T-helper 22 cell (primary cell): Measurements from ENCODE around the gene XK.

Experiments
- DNase-seq: peaks from one replicate; pipeline ENCODE4 v3.0.0-alpha.2; 2020; ENCODE audit warnings: low read depth

XK gene

DNA sequence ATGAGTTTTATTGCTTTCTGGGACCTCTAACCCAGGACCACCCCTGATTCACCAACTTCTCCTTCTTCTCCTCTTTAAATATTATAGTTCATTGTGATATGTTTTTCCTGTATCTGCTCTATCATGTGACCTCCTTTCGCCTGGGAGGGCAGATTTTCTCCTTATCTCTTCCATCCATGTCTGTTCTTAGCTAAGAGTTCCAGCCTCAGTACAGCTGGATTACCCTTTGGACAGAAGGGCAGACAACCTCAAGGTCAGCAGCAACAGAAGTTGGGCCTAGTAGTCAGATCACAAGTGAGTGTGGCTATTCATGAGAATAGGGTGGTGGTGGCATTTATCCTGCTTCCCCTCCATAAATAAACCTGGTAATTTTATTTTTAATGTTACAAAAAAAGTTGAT lies 5.7 kb upstream of the XK start:
- no peak for DNase-seq

DNA sequence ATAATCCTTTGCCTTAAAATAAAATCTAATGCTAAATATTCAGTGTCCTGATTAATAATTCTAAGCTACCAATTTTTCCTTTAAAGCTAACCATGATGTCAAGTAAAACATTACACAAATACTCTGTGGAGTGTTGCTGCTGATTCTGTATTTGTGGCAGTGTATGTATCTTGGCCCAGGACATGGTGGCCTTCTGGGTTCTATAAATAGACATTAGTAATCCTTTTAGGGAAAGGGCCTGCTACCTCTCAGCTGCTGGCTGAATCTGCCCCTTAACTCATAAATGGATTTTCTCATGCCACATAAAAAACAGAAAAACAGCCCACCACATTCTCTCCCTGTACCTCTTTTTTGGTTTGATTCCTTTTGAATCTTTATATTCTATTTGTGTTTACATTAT lies 1.2 kb upstream of the XK start:
- DNase-seq = no peak

DNA sequence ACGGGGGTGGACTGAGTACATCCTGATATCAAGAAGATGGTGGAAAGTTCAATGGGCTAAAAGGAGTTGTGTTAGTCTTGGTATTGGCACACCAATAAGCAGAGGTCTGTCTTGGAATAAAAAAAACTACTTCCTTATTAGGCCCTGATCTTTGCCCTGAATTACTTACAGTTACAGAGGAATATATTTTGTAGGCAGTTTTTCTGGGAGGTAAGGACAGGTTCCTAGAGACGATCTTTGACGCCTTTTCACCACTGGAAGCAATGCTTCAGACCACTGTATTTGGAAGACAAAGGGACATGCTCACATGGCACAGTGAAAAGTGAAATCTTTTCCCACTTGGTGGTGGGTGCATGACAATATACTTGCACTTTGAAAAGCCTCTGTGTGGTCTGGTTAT lies 618 bp upstream of the XK start:
- DNase-seq = no peak

DNA sequence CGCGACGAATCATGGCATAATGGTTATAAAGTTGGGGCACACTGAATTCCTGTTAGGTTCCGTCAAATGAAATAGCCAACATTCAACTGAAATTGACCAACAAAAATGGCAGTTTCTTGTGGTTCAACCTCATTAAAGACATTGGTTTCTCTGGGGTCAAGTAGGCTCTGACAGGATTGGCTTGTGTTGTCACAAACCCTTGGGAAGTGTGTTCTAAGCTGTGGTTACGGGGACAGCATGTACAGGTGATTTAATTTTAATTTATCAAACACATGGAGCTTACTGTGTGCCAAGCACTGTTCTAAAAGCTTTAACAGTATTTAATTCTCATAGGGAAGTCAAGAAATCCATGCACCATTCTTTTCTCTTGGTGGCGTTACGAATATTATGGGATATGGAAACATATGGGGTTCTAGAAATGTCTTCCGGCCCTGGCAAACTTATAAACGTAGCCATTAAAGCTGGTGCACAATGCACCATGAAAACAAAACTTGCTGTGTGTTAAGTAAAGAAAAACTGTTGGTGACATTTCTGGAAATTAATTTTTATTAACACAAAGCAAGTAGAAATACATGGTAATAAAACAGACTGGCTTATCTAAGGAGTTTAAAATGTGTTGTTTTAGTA lies 891 bp downstream of the XK start:
- no peak for DNase-seq

DNA sequence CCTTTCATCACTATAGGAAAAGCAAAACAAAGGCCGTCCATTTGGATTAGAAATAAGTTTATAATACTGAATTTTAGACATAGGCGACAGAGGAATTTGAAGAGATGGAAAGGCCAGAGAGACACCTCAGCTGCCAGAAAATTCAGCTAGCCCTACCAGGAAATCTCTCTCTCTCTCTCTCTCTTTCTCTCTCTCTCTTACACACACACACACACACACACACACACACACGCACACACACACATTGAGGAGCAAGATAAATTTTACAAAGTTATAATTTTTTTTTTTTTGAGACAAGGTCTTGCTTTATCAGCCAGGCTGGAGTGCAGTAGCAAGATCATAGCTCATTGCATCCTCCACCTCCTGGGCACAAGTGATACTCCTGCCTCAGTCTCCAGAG lies 1.4 kb downstream of the XK start:
- DNase-seq = no peak

DNA sequence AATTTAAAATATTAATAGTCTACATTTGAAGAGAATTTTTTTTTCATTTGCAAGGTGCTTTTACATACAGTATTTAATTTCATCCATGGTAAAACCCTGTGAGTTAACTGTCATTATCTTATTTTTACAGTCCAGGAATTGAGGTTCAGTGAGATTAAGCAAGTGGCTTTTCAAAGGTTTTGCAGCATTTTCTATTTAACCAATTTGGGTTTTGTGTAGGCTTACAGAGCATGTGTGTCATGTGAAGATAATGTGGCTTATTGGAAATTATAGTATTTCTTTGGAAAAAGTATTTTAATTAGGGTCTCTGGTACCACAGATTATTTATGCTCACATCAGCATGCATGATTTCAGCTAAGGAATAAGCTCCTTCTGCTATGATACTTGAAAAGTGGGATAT lies 4.5 kb downstream of the XK start:
- no peak for DNase-seq

DNA sequence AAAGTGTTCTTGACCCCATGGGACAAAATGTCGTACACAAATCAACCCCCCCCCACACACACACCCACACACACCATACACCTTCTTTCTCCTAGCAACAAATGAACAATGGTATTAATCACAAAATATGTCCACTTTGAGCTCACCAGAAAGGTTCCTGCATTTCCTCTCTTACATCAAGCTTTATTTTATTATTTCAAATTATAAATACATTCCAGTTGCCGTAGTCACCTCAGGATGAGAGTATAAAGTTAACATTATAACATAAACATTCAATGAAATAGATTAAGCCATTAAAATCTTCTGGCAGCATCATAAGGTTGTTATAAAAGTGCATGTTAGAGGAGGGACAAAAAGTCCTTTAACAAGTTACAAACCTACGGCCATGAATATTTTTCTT lies 7.3 kb downstream of the XK start:
- DNase-seq = no peak

DNA sequence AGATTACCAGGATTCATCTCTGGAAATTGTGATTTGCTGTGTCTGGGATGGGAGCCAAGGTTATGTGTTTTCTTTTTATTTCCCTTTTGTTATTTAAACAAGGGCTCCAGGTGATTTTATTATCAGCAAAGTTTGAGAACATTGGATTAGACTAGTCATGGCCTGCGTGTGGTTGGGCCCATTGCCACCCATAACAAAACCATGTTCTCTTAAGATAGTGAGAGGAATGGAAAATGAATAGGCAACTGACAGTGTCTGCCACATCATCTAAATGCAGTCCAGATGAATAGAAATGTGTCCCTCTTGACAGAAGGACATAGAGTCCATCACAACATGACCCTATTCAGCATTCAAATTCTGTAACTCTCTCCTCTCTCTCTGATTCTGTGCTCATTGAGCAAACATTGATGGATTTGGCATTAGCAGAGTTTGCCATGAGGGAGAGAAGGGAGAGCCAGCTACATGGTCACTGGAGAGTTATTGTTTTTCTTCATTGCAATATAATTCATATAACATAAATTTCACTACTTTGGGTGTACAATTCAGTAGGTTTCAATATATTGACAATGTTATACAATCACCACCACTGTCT lies 11.7 kb downstream of the XK start:
- DNase-seq = no peak

DNA sequence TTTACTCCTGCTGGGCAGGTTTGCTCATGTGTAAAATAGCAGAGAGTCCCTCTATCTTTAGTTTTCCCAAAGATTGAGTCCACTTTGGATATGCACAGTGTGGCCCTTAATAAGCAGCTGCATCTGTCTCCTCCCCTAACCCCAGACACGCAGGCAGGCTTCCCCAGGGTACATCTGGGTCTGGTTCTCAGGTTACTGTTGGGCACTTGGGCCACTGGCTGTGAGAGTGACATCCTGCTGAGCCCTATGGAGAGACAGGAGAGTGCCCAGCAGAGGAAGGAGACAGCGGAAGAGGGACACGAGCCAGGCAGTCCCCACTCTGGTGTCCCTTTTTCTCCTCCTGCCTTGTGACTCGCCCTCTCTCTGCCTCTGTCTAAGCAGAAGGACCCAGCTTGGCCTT lies 16.0 kb downstream of the XK start:
- DNase-seq = no peak

DNA sequence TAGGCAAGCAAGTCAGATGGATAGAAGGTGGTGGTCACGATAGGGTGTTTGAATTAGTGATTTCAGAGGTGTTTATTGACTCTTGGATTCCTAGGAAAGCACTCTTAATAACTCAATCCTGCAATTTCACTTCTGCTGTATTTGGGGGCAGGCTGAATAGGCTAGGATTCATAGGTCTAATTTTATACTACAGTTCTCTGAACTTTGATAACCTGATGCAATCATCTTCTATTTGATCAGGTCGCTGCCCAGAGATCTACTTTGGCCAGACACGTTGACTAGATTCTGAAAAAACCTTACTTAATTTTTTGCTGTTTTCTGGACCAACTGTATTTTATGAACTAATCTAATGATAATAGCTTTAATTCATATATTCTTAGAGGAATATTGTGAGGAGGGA lies 26.4 kb downstream of the XK start:
- no peak for DNase-seq

DNA sequence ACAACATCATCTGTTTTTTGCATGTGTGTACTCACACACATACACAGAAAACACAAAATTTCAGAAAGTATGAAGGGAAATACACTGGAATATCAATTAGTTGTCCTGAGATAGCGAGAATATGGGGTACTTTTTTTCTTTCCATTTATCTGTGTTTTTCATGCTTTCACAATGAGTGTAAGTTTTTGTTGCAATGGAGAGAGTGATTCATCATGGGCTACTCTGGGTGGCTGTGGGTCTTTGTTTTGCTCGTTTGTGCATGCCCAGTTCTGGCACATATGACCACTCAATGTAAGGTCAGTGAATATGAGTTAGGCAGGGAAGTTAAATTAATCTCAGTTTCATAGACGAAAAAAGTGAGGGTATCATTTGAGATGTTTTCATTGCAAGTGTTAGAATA lies 26.9 kb downstream of the XK start:
- no peak for DNase-seq

DNA sequence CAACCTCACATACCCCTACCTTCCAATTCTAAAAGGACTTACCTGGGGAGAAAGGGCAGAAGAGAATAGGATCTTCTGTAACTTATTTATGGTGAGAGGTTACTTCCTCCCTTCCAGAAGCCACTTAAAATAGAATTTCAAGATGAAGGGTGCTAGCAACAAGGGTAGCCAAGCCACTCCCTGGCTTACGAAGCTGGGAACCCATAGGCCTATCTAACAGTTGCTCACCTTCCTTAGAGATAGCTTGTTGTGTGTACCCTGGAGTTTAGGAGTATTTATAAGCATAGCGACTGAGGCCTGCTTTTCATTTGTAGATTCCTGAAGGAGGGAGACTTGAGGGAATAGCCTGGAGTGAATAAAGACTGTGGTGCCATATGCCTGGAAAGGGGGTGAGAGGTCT lies 28.9 kb downstream of the XK start:
- DNase-seq = no peak

DNA sequence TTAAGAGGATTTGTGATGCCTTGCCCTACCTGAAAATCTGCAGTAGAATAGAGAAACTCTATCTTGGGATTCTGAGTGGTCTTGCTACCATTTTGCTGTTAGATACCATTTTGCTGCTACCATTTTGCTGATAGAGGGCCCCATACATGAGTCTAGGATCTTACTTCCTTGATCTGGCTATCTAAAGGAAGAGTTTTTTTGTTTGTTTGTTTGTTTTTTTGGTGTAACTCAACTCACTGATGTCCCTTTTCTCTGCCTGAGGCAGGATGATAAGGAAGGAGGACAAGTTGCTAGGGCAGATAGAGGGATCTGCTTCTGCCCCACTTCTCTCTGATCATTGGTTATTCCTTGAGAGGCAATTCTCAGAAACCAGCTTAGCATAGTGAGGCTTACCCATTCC lies 31.0 kb downstream of the XK start:
- no peak for DNase-seq

DNA sequence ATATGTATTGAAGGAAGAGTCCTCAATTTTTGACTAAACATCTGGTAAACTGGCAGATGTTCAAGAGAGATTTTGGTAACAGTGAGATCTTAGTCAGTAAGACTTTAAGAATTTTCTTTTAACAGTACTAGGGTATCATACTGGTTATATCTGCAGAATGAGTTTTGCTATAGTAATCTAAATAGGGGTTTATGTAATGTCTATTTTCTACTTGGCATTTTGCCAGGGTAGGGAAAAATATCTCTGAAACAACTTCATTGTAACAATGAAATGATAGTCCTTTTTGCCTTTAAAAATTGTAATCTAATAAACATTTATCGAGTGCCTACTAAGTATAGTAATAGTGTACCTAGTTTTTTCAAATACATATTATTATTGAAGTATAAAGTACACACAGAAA lies 32.1 kb downstream of the XK start:
- no peak for DNase-seq

DNA sequence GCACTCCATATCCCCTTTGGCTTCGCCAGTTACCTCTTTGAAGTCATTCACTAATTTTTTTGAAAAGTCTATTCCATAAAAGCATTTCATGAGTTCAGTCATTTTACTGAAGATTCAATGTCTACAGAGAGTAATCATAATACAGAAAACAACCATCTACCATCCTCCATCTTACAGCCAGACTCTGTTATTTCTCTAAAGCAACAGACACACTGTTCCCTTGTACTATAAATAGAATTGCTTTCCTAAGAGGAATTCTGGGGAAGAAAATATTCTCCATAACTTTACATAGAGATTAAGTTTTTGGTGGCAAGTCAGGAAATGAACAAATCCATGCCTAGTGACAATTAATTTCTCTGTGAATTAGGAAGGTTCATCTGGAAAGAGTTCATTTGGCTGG lies 37.0 kb downstream of the XK start:
- DNase-seq = no peak

DNA sequence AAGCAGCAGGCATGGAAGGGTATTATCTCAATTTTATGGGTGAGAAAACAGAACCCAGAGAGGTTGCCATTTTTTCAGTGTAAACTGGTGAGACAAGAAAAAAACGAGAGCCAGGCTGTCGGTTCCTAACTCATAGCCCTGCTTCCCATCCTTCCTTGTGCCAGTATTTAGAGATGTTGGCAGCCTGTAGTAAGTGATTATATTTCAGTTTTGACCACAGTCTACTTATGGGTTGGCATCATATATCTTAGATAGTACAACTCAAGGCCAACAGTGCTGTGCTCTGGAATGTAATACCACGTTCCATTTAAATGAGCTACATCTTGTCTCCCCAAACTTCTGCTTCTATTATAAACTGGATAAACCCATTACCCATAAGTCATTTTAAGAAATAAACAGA lies 40.8 kb downstream of the XK start:
- no peak for DNase-seq

DNA sequence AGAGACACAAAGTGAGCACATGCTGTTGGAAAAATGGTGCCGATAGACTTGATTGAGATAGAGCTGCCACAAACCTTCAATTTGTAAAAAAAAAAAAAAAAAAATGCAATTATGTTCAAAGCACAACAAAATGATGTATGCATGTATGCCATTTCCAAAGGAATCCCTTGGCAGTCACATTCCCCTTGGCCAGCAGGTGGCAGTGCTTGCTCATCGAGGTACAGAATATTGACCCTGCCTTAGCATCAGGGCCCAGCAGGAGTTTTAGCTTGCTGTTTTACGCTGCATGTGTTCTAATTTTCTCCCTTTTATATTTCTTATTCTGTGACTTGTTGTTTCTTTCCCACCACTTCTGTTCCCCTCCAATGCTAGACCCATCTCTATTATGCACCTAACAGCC lies 59.8 kb downstream of the XK start:
- peak; percentile 38 for DNase-seq

DNA sequence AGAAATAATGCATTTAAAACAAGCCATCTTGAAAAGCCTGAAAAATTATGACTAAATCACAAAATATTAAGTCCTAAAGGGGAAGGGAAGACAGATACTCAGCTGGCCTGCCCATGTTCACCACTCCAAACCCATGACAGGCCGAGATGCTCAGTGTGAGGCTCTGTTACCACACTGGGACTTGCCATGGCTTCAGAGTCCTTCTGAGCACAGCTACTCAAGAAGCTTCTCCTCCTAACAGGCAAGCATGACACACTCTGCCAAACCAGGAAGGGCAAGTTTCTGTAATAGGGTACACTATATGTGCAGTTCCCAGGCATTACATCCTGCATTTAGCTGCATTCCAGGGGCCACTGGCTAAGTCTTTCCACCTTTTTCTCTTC lies 60.2 kb downstream of the XK start:
- DNase-seq = no peak

DNA sequence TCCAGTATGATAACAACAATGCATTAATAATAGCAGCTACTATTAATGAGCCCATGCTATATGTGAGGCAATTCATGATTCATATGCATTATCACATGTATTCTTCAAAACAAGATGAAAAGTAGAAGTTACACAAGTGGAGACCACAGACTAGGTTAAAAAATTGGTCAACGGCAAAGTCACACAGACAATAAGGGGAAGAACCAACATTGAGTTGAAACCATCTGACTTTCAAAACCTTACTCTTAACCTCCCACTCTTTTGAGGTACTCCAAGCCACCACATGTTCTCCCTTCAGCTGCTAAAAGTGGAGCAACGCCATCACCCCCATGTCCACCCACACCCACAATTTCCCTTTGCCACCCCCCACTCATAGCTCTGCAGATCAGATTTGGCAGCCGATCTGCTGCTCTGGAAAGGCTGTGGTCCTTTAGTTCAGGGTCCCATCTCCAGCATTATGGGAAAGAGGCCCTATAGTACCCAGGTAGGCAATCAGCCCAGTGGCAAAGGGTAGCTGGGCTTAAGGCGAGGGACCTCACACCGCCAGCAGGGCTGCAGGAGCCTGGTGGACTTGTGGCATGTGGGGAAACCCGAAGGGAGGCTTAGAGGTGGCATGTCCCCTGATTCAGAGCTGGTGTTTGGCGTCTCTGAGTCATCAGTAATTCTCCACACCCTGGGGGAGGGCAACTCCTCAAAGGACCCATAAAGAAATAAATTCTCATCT lies 60.8 kb downstream of the XK start:
- no peak for DNase-seq

DNA sequence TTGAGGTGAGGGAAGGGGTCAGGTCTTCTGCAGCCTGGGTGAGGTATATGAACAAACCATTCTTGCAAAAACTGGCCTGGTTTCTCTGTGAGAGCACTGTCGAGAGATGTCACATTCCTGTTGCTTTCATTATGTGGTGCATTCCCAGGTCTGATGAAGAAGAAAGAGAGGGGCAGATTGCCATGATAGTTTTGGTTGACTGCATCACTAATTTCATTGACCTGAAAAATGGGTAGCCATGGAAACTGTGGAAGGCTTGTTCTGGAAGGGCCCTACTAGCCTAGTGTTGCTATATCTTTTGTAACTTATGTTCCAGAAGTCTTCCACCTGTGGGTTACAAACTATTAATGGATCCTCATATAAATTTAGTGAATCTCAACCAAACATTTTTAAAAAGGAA lies 61.4 kb downstream of the XK start:
- no peak for DNase-seq

DNA sequence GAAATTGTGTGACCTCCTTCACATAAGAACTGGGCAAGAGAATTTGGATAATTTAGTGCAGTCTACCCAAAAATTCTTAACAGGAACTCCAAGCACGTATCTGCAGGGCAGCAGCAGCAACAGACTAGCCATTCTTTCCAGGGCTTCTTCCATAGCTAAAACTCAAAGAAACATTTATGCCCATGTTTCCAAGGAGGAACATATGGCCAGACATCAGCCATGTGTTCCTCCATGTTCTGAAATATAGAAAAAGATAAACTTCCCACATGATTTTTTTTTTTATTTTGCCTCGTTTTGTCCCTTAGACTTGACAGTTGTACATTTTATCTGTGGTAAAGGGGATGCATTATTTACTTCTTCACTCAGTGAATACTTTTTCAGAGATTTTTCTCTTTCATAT lies 66.7 kb downstream of the XK start:
- no peak for DNase-seq

DNA sequence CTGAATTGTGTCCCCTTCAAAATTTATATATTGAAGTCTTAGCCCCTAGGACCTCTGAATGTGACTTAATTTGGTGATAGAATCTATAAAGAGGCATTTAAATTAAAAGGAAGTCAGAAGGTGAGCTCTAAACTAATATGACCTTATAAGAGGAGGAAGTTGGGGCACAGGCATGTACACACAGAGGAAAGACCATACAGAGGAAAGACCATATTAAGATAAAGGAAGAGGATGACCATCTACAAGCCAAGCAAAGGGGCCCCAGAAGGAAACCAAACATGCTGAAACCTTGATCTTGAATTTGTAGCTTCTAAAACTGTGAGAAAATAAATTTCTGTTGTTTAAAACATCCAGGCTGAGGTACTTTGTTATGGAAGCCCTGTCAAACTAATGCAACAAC lies 67.3 kb downstream of the XK start:
- DNase-seq = no peak

DNA sequence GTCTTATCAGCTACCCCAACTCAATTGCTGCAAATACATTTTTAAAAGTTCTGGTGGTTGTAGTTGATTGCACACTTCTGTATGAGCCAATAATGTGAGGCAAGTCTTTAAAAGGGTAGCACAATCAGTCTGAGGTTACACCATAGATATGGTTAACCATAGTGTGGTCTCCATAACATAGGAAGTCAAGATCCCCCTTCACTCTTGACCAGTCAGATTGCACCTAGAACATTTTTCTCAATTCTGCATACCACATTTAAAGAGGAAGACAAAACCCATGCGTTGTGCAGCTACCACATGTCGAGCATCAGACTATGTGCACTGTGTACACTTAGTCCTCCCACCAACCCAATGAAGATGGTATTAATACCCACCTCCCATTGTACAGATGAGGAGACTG lies 67.8 kb downstream of the XK start:
- no peak for DNase-seq

DNA sequence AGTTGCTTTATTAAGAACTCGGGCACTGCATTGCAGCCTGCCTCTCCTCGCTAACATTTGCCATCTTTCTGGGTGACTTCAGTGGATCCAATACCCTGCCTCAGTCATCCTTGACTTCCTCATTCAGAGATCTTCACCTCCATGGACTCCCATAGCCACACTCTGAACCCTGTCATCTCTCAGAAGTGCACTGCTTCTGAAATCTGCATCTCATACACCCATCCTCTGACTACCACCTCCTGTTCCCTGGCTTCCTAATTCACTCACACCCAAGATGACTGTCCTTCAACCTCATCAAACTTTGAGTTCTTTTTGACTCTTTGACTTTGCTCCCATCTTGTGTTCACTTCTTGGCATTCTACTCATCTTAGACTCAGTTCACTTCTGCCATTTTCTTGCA lies 68.9 kb downstream of the XK start:
- DNase-seq = no peak
